ENCODE results near the gene PPFIA1. TPM values are rescaled to one million over a fixed set of nuclear protein-coding genes. Genes with fewer than 3 reads are reported as not detected.

The PPFIA1 gene
- polyA plus RNA-seq, 1 of the 3 experiments (the other 2 are of a cell fraction): 37.4 TPM

DNA sequence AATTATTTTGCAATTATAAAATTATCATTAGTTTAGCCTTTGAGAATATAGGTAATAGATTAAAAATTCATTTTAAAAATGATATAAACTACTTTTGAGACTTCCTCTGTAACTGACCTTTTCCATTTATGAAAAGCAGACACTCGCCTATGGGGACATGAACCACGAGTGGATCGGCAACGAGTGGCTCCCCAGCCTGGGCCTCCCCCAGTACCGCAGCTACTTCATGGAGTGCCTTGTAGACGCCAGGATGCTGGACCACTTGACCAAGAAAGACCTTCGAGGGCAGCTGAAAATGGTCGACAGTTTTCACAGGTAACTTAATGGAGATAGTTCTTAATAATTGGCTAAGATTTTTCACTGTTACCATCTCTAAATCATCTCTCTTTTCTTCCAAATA lies 101.6 kb downstream of the PPFIA1 start:
- Histone ChIP-seq H3F3A (replicated peaks; ENCODE audit: insufficient read depth) (no peaks in the 10 kb centered on the region), H3K36me3 (replicated peaks in 1 of 2; ENCODE audit: control insufficient read depth in 1 of 2, insufficient read depth in 2 of 2, low read length in 1 of 2) (peaks cover 22 to 51% of the 10 kb centered on the region in 2 experiments), H3K4me3 (ENCODE audit: low read depth in 2 of 2, low read length in 1 of 2) (no peak overlapping the region), H3K9me3 (no peaks in the 10 kb centered on the region), H2AFZ (ENCODE audit: low read depth) (no peak overlapping the region), H3K4me2 (no peak overlapping the region), H3K9me2 (no peaks in the 10 kb centered on the region), H3K27ac (ENCODE audit: low read depth in 2 of 2, low read length in 1 of 2) (no peak overlapping the region), H4K20me1 (ENCODE audit: insufficient read depth) (no peaks in the 10 kb centered on the region), H3K27me3 (ENCODE audit: insufficient read depth) (no peaks in the 10 kb centered on the region), H3K4me1 (ENCODE audit: control insufficient read depth in 1 of 2, insufficient read depth in 2 of 2, low read depth in 1 of 2, low read length in 1 of 2) (no peaks in the 10 kb centered on the region), H3K9ac (no peak overlapping the region), H3K79me2 (ENCODE audit: insufficient read depth) (peaks cover 11% of the 10 kb centered on the region)
- POLR2A ChIA-PET: no interaction called here
- DNase-seq: no peak
- TF ChIP-seq YY1 (IDR thresholded peaks at IDR 0.05; ENCODE audit: low read depth) (no peak), SIN3A (IDR thresholded peaks at IDR 0.05; ENCODE audit: borderline replicate concordance, low read depth, low read length) (no peak), EZH2phosphoT487 (IDR thresholded peaks at IDR 0.05; ENCODE audit: borderline replicate concordance, low read depth) (no peak), TCF12 (IDR thresholded peaks at IDR 0.05) (no peak), RCOR1 (IDR thresholded peaks at IDR 0.05; ENCODE audit: low read length) (no peak), EP300 (IDR thresholded peaks at IDR 0.05; ENCODE audit: borderline replicate concordance in 1 of 2, low read depth in 1 of 2, low read length in 1 of 2) (no peak), FOXJ3 (CRISPR knock-in tag; IDR thresholded peaks at IDR 0.05) (no peak), ELF1 (IDR thresholded peaks at IDR 0.05) (no peak), IRF3 (IDR thresholded peaks at IDR 0.05; ENCODE audit: low read depth, low read length) (no peak), GATA2 (CRISPR knock-in tag; IDR thresholded peaks at IDR 0.05) (no peak), RAD21 (IDR thresholded peaks at IDR 0.05; ENCODE audit: low read length) (no peak), FOSL2 (IDR thresholded peaks at IDR 0.05; ENCODE audit: borderline replicate concordance, low read depth) (no peak), MXI1 (IDR thresholded peaks at IDR 0.05; ENCODE audit: low read depth, low read length) (no peak), REST (IDR thresholded peaks at IDR 0.05; ENCODE audit: low read depth, low read length) (no peak), NRF1 (IDR thresholded peaks at IDR 0.05; ENCODE audit: low read depth, low read length) (no peak), RXRA (IDR thresholded peaks at IDR 0.05; ENCODE audit: borderline replicate concordance, low read depth) (no peak), ZBTB33 (IDR thresholded peaks at IDR 0.05; ENCODE audit: borderline replicate concordance, low read depth) (no peak)
- 97% methylated on average over 8 of the region's 8 CpGs for WGBS (ENCODE audit: low lambda C conversion rate)
- CTCF ChIA-PET: interaction anchor here (0.6 kb wide), 1 partner anchor 89 kb away, joined by 3 read pairs; no protein-coding TSS in a partner anchor
